Measurements from ENCODE around the gene C11orf97. TPM values are rescaled to one million over a fixed set of nuclear protein-coding genes. Genes with fewer than 3 reads are reported as not detected.
"Not testable (repeated sequence)": the region's sequence is repeated elsewhere in the genome, so short reads cannot be mapped to it uniquely, and the experiment has no call there.

The C11orf97 gene, protein sequence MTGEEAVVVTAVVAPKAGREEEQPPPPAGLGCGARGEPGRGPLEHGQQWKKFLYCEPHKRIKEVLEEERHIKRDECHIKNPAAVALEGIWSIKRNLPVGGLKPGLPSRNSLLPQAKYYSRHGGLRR
- 0.20 TPM in 1 of 2 replicates, not detected in the other for total RNA-seq

DNA sequence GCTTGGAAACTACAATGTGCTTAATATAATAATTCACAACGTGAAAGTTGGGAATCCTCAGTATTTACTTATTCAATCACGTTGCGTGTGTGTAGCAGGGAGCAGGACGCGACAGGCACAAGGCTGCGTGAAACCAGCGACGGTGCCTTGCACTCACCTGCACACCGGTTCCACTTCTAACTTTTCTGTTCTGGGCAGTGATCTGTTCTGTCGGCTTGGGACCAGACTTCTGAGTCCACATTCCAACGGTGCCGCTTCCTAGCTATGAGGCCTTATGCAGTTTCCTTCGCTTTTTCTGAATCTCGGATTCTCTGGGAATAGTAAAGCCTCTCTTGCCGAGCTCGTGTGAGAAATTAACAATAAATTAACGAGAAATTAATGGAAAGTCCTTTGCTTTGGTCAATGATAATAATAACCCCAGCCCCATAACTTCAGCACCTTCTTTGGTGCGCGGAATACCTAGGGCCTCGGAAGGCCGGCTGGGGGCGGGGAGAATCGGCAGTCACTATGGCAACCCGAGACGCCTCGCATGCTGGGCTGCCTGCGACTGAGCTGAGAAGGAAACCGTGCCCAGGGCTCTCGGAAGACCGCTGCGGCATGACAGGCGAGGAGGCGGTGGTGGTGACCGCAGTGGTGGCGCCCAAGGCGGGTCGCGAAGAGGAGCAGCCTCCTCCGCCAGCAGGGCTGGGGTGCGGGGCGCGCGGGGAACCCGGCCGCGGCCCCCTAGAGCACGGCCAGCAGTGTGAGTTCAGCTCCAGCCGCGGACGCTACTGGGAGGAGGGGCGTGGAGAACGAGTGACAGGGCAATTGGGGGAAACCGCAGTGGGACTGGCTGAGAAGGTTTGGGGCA is at the start of gene C11orf97:
Gene C11orf97 (plus strand): TSS at position 530 of the 850 bp plus-strand sequence. CDS start 68 bp downstream, at position 598.
- peak; percentile 34 for DNase-seq (ENCODE audit: low read depth)

DNA sequence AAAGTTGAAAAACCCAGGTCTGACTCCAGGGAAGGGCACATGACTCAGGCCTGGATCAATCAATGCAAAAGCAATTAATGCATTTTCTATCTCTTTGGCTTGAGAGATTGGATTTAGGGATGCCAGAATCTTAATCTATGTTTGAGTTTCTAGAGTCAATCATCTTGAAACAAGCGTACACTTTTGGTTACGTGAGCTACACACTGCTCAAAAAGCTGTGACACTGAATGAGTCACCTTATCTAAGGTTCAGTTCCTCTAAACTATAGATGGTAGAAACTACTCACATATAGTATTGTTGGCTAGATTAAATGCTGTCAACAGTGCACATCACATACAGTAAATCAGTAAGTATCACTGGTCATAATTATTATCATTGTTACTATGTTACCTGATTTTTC is 42.8 kb upstream of the C11orf97 start:
- DNase-seq (ENCODE audit: low read depth), result no peak

DNA sequence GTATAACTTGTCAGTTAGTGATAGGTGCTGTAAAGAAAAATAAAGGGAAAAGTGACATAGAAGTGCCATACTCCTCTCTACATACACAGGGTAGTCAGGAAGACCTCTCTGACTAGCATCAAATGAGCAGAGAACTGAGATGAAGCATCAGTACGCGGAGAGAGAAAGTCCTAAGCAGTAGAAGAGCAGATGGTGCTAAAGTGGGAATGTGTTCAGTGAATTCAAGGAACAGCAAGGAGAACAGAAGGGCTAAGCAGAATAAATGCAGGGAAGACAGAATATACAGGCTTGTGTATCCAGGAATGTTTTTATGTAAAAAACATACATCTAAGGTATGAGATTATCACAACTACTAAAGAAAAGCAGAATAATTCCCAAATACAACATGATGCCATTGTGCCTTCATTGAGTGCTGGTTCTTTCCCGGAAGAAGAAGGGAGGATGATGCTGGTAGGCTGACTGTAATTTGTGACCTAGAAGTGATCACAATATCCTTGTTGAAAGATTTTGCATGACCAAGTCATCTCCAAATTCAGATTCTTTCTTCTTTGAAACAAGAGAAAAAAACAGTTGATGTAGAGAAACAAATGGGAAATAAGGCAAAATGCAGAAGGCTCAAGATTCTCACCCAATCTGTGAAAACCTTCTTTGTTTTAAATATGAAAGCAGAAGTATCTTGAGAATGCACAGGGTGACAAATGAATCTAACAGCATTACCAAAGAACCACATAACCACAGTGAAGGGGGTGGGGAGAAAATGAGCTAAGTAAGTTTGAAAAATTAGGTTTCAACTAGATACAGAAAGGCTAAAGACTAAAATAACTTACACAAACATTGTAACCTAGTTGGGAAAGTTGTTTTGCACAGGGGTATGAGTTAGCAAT is 39.1 kb upstream of the C11orf97 start:
- peak; percentile 43 for DNase-seq (ENCODE audit: low read depth)

DNA sequence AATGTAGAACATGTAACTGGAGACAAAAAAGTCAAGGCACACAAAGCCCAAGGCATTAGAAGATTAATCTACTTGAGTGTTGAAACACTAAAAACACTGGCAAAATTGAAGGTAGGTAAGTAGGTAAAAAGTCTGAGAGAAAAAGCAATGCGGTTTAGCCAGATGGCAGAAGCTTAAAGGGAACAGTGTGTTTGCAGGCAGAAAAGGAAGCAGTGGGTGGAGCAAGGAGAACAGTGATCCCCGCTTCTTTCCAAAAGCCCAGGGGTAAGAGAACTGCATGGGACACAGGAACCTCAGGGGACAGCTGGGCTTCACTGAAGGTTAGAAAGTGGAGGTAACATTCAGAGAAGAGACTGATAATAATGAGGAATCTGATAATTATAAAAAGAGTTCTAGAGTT is 34.6 kb upstream of the C11orf97 start:
- no peak for DNase-seq (ENCODE audit: low read depth)

DNA sequence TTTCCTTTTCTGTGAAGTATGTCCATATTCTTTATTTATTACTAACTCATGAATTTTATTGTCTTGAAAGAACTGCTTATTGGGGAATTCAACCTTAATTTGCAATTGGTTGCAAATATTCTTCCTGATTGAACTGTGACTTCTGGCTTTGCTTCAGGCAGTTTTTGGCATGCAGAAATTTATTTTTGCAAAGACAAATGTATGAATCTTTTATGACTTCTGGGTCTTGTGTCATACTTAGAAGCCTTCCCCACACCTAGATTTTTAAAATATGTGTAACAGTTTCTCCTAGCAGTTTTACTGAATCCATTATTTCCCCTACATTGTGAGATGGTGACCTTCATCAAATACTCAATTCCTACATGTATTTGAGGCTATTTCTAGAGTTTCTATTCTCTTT is 30.9 kb upstream of the C11orf97 start:
- DNase-seq (ENCODE audit: low read depth), result no peak

DNA sequence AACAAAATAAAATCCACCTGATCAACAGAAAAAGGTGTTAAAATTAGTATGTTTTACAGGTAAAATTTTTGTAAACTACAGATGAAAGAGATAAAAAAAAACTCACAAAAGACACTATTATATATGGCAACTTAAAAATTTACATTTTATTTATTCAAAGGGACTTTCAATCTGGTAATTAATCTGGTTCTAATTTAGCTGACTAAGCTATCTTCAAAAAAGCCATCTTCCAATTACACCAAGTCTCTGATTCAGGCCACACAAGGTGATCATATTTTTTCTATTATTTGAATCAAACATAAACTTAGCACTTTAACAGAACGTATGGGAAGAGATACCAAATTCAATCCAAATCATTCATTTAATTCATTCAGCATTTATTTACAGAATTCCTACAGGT is 26.2 kb upstream of the C11orf97 start:
- DNase-seq (ENCODE audit: low read depth), result no peak

DNA sequence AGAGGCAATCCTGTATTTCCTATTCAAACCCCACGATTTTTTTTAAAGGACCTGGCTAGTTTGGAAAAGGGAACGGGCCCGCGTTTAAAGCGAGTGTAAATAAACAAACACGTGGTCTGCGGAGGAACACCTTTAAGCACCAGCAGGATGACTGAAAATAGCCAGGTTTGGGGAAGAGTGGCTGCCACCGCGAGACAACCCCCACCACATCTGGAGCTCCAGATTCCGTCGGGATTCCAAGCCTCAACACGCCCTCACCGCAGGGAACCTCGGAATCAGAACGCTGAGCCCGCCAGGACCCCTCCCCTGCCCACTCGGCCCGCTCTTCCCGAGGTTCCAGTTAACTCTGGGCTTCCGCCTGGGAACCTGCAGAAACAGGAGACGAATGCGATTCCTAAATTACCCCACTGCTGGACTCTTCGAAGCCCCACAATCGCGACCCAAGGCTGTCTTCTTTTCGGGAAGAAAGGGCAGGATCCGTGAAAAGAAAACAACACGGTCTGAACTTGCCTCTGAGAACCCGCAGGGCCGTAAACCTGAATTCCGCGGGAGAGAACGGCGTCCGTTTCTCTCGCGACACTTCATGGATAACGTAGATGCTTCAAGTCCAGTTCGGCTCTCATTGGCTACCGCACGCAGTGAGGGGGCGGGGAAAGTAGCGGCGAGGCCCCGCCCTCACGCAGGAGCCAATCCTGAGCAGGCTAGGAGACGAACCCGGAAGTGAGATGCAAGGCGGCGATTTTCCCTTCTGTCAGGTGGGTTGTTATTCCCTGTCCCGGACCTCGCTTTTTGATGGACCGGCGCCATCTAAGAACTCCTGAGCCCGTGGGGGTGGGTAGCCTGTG is 18.8 kb upstream of the C11orf97 start, which contains the start of the genes ANKRD49 and MRE11:
Gene ANKRD49 (plus strand): TSS at position 704 of the 845 bp plus-strand sequence. CDS start 2,710 bp downstream, outside the sequence.
Gene MRE11 (minus strand): TSS at position 564 of the 845 bp plus-strand sequence. CDS start 1,043 bp downstream, outside the sequence.
- peak; percentile 97 for DNase-seq (ENCODE audit: low read depth)

DNA sequence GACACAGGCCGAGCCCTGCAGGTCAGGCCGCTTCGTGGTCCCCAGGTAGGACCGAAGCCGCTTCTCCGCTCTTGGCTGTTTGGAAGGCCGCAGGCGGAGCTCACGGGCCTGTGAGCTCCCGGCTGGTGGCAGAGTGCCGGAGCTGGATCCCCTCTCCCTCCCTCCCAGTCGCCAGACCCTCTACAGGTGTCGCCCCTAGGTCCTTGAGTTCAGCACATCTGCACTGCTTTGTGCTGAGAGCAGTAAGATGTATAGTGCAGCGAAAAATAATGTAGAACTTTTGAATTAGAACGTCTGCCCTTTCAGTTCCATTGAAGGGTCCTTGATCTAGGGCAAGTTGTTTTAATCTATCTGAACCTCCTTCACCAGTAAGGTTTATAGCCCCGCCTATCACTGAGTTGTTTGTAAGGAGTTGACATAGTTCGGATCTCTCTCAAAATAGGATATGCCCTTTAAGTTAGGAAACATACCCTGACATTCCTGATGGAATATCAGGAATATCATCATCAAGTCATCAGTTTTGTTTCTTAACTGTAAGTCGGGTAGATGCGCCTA is 18.1 kb upstream of the C11orf97 start:
- DNase-seq (ENCODE audit: low read depth), result peak; percentile 9

DNA sequence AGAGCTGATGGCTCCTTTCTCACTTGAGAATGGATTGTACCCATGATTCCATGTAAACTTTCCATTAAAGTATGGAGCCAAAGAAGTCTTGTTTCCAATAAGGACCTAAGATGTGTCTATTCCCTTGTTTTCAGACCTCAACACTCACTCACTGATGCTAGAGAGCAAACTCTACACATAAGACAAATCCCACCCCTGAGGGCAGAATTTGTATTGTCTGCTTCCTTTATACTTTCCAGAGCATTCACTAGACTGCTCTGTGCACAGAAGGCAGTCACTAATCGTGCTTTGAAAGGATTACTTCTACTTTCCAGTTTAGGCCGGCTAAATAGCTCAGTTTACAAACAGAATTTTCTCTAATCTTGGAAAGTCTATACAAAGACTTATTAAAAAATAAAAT is 12.1 kb upstream of the C11orf97 start:
- no peak for DNase-seq (ENCODE audit: low read depth)

DNA sequence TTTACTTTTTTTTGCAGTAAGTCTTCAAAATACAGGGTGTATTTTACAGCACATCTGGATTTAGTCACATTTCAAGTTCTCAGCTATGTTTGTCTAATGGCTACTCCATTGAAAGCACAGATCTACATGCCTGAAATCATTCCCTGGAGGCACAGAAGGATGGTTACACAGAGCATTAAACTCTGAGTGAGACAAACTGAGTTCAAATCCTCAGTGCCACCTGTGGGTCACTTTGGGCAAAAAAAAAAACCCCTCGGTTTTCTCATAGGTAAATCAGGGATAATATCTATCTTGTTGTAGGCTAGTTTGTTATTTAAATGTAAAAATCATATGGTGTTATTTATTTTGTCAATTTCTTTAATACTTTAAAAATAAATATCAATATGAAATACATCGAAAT is 10.7 kb upstream of the C11orf97 start:
- DNase-seq (ENCODE audit: low read depth), result no peak

DNA sequence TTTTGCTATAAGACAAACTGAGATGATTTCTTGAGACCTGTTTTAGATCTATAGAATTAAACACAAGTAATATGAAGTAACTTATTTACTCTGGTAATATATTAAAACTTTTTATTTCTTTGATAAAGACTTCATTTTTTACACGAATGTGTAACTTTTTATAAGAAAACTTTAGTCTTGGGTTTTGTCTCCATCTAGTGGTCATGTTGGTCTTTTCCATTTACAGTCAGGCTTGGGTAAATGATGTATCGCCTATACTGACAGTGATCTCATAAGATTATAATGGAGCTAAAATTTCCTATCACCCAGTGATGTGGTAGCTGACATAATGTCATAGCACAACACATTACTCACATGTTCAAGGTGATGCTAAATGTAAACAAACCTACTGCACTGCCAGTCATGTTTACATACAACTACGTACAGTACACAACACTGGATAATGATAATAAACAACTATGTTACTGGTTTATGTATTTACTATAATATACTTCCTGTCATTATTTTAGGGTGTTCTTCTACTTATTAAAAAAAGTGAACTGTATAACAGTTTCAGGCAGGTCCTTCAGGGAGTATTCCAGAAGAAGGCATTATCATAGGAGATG is 7.5 kb upstream of the C11orf97 start:
- peak; percentile 62 for DNase-seq (ENCODE audit: low read depth)

DNA sequence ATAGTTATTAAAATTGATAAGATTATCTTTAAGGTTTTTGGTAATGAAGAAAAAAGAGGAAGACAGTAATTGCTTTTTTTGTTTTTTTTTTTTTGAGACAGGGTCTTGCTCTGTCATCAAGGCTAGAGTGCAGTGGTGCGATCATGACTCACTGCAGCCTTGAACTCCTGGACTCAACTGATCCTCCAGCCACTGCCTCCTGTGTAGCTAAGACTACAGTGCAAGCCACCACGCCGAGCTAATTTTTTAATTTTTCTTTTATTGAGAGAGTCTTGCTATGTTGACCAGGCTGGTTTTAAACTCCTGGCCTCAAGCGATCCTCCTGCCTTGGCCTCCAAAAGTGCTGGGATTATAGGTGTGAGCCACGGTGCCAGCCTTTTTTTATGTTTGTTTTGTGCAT is 5.7 kb upstream of the C11orf97 start:
- not testable (repeated sequence) for DNase-seq (ENCODE audit: low read depth)

DNA sequence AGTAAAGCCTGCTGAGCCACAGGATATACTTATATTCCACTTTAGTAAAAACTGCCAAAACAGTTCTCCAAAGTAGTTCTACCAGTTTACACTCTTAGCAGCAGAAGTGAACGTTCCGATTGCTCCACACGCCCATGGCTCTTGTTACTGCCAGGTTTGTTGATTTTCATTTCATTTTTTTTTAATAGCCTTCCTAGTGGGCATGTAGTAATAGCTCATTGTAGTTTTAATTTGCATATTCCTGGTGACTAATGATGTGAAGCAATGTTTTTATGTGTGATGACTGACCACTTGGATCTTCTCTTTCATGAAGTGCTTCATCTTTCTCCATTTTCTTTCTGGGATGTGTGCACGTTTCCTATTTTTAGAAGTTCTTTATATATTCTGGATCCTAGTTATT is 4.8 kb upstream of the C11orf97 start:
- DNase-seq (ENCODE audit: low read depth), result peak; percentile 16

DNA sequence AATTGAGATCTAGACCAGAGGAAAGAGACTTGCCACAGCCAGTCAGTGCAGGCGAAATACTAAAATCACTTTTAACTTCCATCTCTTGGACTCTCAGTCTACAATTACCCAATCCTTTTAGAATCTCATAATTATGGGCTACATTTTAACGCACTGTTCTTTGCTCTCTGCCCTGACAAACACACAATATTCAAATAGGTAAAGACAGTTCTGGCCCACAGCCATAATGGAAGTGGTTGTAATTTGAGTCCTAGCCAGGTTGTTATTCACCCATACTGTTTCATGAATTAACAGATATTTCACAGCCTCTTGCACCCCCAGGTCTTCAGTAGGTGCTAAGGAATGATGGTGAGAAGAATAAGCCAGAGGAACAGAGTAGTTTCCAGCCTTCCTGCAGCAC is 830 bp downstream of the C11orf97 start:
- DNase-seq (ENCODE audit: low read depth), result peak; percentile 76

DNA sequence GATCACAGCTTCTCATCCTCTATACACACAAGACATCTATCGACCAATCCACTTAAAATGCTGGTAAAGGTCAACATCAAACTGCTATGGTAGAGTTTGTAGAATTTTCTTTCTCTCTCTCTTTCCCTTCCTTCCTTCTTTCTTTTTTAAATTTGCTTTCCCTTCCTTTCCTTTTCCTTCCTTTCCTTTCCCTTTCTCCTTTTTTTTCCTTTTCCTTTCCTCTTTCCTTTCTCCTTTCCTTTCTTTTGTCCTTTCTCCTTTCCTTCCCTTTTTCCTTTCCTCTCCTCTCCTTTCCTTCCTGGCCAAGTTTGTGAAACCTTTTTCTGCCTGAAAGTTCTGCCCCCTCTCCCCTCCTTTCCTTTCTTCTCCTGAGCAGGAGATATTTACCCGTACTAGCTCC is 3.1 kb downstream of the C11orf97 start:
- no peak for DNase-seq (ENCODE audit: low read depth)

DNA sequence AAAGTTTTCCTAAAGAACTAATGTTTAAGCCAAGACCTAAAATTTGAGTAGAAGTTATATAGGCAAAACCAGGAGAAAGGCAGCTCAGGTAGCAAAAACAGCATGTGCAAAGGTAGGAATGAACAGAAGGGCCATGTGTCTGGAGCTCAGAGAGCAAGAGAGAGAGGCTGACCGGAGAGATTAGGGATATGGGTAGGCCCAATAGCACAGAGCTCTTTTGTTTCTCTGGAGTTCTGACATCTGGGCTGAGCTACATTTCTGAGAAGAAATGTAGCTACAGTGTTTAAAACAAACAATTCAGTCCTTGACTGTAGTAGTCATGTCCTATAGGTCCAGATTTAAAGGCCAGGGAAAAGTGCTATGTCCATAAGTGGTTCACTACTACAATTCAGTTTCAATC is 4.5 kb downstream of the C11orf97 start:
- no peak for DNase-seq (ENCODE audit: low read depth)

DNA sequence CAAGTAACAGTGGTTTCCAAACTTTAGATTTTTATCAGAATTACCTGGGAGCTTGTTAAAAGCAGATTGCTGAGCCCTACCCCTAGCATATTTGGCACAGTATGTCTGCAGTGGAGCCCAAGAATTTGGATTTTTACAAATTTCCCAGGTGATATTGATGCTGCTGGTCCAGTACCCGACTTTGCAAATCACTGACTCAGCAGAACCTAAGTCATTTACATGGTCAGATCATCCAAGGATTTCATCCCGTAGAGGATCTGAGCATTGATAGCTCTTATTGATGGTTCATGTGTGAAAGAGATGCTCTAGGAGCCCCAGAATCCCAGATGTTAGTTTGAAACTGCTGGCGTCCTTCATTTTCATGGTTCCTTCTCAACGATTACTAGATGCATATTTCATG is 6.0 kb downstream of the C11orf97 start:
- no peak for DNase-seq (ENCODE audit: low read depth)

DNA sequence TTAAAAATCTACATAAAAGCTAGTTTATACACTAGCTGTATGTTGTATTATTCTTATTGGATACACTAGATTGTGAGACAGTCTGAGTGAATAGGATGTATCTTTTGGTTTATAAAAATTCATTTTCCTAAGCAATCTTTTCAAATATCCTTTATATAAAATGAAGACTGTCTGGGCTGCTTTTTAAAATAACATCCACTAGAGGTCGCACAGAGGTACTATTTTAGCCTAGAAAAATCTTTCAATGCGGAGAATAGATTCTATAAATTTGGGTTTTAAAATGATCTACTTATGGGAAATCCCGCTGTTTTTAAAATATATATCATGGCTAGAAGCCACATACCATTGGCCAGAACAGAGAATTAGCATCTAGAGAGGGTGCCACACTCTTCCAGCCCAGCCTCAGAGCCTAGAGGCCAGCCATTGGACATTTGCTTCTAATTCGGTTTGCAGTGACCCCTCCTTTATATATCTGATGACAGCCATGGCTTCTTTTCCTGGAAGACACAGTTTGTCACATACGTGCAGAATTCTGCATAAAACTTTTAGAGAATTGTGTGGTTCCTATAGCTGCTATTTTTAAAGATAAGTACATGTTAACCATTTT is 7.3 kb downstream of the C11orf97 start:
- peak; percentile 29 for DNase-seq (ENCODE audit: low read depth)

DNA sequence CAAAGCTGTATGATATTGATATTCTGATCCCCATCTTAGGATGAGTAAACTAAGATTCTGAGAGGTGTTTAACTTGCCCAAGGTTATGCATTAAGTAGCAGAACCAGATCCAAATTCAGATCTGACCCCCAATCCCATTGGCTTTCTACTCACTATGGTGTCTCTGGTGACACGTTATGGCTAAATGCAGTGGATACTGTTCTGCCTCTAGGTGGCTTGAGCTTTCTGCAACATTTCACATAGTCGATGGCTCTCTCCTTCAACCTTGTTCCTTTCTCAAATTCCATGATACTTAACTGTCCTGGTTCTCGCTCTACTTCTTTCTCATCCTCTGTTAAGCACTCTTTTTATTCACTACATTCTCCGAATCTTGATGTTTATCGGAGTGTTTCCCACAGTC is 9.4 kb downstream of the C11orf97 start:
- no peak for DNase-seq (ENCODE audit: low read depth)

DNA sequence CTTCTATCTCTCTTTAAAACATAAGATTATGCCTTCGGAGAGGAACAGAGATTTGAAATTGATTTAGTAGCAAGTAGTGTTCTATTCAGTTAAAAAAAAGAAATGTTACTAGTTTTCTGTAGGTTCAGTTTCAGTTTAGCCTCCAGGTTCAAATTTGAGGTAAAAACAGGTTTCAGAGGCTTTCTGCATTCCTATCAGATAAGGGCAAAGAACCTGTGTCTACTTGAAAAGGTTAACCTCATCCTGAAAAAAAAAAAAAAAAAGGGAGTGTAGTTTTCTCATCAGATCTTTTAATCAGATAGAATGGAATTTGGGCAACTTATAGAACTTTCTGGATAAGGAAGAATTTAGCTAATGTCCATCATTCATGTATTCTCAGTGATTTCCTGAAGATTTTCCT is 12.1 kb downstream of the C11orf97 start:
- DNase-seq (ENCODE audit: low read depth), result no peak

All from renal cortical epithelial cell (primary cell).